Ishikawa (cell line): ENCODE results near the gene PPOX.

Source experiments
- CEBPB ChIP-seq: IDR thresholded peaks from 2 replicates; pipeline ENCODE4 v1.6.1; 2012
- CREB1 ChIP-seq: IDR thresholded peaks from 2 replicates; pipeline ENCODE4 v1.6.1; 2012; ENCODE audit warnings: low read depth
- EGR1 ChIP-seq: IDR thresholded peaks from 2 replicates; pipeline ENCODE4 v1.6.1; 2012
- EP300 ChIP-seq: IDR thresholded peaks from 2 replicates; pipeline ENCODE4 v1.6.1; 2012; ENCODE audit warnings: borderline replicate concordance
- FOXM1 ChIP-seq: IDR thresholded peaks from 2 replicates; pipeline ENCODE4 v1.6.1; 2012; ENCODE audit warnings: low read depth, borderline replicate concordance
- MAX ChIP-seq: IDR thresholded peaks from 2 replicates; pipeline ENCODE4 v1.6.1; 2012
- NFIC ChIP-seq: IDR thresholded peaks from 2 replicates; pipeline ENCODE4 v1.6.1; 2012
- RAD21 ChIP-seq: IDR thresholded peaks from 2 replicates; pipeline ENCODE4 v1.6.1; 2012; ENCODE audit warnings: low read depth
- REST ChIP-seq: IDR thresholded peaks from 2 replicates; pipeline ENCODE4 v1.6.1; 2012; ENCODE audit warnings: low read depth, mild to moderate bottlenecking
- TAF1 ChIP-seq: IDR thresholded peaks from 2 replicates; pipeline ENCODE4 v1.6.1; 2012; ENCODE audit warnings: low read depth, mild to moderate bottlenecking
- TCF12 ChIP-seq: IDR thresholded peaks from 2 replicates; pipeline ENCODE4 v1.6.1; 2012; ENCODE audit warnings: low read depth
- TEAD4 ChIP-seq: IDR thresholded peaks from 2 replicates; pipeline ENCODE4 v1.6.1; 2012
- USF1 ChIP-seq: IDR thresholded peaks from 2 replicates; pipeline ENCODE4 v1.6.1; 2012
- YY1 ChIP-seq: IDR thresholded peaks from 2 replicates; pipeline ENCODE4 v1.6.1; 2012; ENCODE audit warnings: low read depth
- ZBTB7A ChIP-seq: IDR thresholded peaks from 2 replicates; pipeline ENCODE4 v1.6.1; 2012; ENCODE audit warnings: low read depth

The PPOX gene

GRCh38 chr1:161121834-161122233, 44.4 kb upstream of the PPOX start:
- TF ChIP-seq YY1 (no peak), ZBTB7A (no peak), TEAD4 (no peak), TAF1 (no peak), CEBPB (no peak), MAX (no peak), REST (no peak), NFIC (no peak), TCF12 (no peak), CREB1 (no peak), EGR1 (no peak), USF1 (no peak), FOXM1 (no peak), RAD21 (no peak), EP300 (no peak)

- no peak for TF ChIP-seq NFIC
- no peak for TF ChIP-seq CEBPB
- no peak for TF ChIP-seq USF1
- TF ChIP-seq FOXM1 = no peak
- no peak for TF ChIP-seq TEAD4
- no peak for TF ChIP-seq REST
- no peak for TF ChIP-seq EP300
- TF ChIP-seq TAF1 = no peak
- TF ChIP-seq TCF12 = no peak
- no peak for TF ChIP-seq CREB1
- TF ChIP-seq ZBTB7A = no peak
- TF ChIP-seq EGR1 = no peak
- no peak for TF ChIP-seq RAD21
- no peak for TF ChIP-seq MAX
Observed at GRCh38 chr1:161122967-161123366, 43.3 kb upstream of the PPOX start.

- TF ChIP-seq MAX = no peak
- TF ChIP-seq USF1 = no peak
- TF ChIP-seq EP300 = no peak
- TF ChIP-seq EGR1 = no peak
- no peak for TF ChIP-seq TCF12
- TF ChIP-seq CREB1 = no peak
- no peak for TF ChIP-seq TAF1
- no peak for TF ChIP-seq TEAD4
- no peak for TF ChIP-seq REST
- no peak for TF ChIP-seq CEBPB
- TF ChIP-seq YY1 = no peak
- no peak for TF ChIP-seq RAD21
Observed at GRCh38 chr1:161127649-161128048, 38.6 kb upstream of the PPOX start.

GRCh38 chr1:161128591-161129420, 37.4 kb upstream of the PPOX start:
- no peak for TF ChIP-seq MAX
- TF ChIP-seq RAD21 = no peak
